Stomach (tissue), 9 donors: ENCODE measurements around the gene GJB1. TPM values are rescaled to one million over a fixed set of nuclear protein-coding genes. Genes with fewer than 3 reads are reported as not detected.
A peak's percentile ranks its signal among the peaks of the same experiment; 100 is the strongest.

Experiments used
- DNase-seq, 2 donors: peaks; one replicate each; pipeline versions ENCODE4 v3.0.0 to v3.0.0-alpha.2; 2013 to 2019
- H3K27ac ChIP-seq, 5 donors: fragments of 200-600 bp in 4 of 5; sonication (generic) in 4 of 5; one replicate each; pipeline ENCODE4 v1.5.1; 2013 to 2019; ENCODE audit warnings: mild to moderate bottlenecking in 1 of 5, moderate library complexity in 1 of 5
- H3K27me3 ChIP-seq, 3 donors: fragments of 200-600 bp; sonication (generic); one replicate each; pipeline ENCODE4 v1.5.1; 2017 to 2019; ENCODE audit warnings: mixed run types in 1 of 3
- H3K36me3 ChIP-seq, 4 donors: fragments of 200-600 bp; sonication (generic); 1 replicate in 3 of 4; 2 replicates in 1 of 4; pipeline ENCODE4 v1.5.1; 2016 to 2019
- H3K4me1 ChIP-seq, 4 donors: fragments of 200-600 bp; sonication (generic); one replicate each; pipeline ENCODE4 v1.5.1; 2016 to 2019
- H3K4me3 ChIP-seq, 4 donors: fragments of 200-600 bp; sonication (generic) in 3 of 4; one replicate each; pipeline ENCODE4 v1.5.1; 2016 to 2019; ENCODE audit warnings: mild to moderate bottlenecking in 1 of 4
- H3K9me3 ChIP-seq, 4 donors: fragments of 200-600 bp; sonication (generic); one replicate each; pipeline ENCODE4 v1.5.1; 2016 to 2019
- EP300 ChIP-seq: sonication (generic); formaldehyde crosslinking; IDR thresholded peaks from one replicate; pipeline ENCODE4 v1.6.1; 2017; ENCODE audit warnings: antibody characterized with exemption
- POLR2A ChIP-seq, 4 donors: fragments of 450-650 bp; IDR thresholded peaks; one replicate each; pipeline ENCODE4 v1.6.1; 2016; ENCODE audit warnings: antibody characterized with exemption in 4 of 4, control low read depth in 2 of 4, mild to moderate bottlenecking in 1 of 4, moderate library complexity in 1 of 4
- POLR2AphosphoS5 ChIP-seq, 3 donors: sonication (generic); formaldehyde crosslinking; IDR thresholded peaks; one replicate each; pipeline ENCODE4 v1.6.1; 2016; ENCODE audit warnings: antibody characterized with exemption in 3 of 3
- WGBS, 5 donors: extraction: QIAGEN DNeasy Blood & Tissue Kit in 3 of 5; methylation state at CpG; one replicate each; pipeline versions ENCODE4 v1.1.5 to v1.1.7; 2013 to 2018; 5-methylcytosine and 5-hydroxymethylcytosine counted together
- intact Hi-C: fragments of 100-400 bp; cut with DNase I; formaldehyde crosslinking; loops from one replicate; pipeline ENCODE4 v1.15.1; 2023; ENCODE audit warnings: low total_unique reads
- polyA plus RNA-seq, 3 donors: library from polyadenylated mRNA; stranded (reverse); fragments of 200-250 nt; gene quantifications; one replicate each; pipeline ENCODE4 v1.2.3, GENCODE V29; 2013
- total RNA-seq, 5 donors: library from RNA; depleted of rRNA; stranded (reverse); fragments of >200 nt; gene quantifications; one replicate each; pipeline versions ENCODE4 v1.1.0 to v1.2.3, GENCODE V29; 2014 to 2016
- TF ChIP-seq, protein P1 (sequence below), 7 experiments: fragments of 450-650 bp in 4 of 7; fragments of 200-600 bp in 3 of 7; sonication (generic) in 3 of 7; IDR thresholded peaks; one replicate each; pipeline ENCODE4 v1.5.1; 2016 to 2019; ENCODE audit warnings: antibody characterized with exemption in 7 of 7, control low read depth in 2 of 7, mild to moderate bottlenecking in 1 of 7
- donor health status: healthy with polysubstance abuse.
- donor health status: Bipolar disorder and iron deficiency.
- donor health status: healthy.

Gene GJB1
- total and polyA plus RNA-seq, 8 donors, result 6.6 to 39.7 (median 7.7) TPM; not detected in 2

DNA sequence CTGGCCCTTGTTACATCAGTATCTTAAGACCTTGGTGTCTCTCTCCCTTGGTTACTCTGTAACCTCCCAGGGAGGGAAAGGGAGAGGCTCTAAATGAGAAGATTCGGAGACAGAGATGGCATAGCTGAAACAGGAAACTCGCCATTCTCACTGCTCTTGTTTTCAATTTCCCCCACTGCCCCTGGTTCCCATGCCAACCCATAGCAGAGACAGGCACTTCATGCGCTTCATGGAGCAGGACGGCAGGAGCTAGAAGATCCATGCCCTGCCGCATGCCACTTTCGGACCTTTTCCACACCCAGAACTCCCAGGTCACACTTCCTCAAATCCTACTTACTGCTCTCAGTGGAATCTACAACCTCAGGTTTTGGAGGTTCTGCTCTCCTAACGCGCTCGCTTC lies 27.8 kb downstream of the GJB1 start:
- intact Hi-C loops, result no loop called here
- TF ChIP-seq EP300 (no peak), POLR2A (IDR thresholded peaks at IDR 0.05) (no peak), POLR2AphosphoS5 (IDR thresholded peaks at IDR 0.05) (no peak)
- TF ChIP-seq, protein P1, sequence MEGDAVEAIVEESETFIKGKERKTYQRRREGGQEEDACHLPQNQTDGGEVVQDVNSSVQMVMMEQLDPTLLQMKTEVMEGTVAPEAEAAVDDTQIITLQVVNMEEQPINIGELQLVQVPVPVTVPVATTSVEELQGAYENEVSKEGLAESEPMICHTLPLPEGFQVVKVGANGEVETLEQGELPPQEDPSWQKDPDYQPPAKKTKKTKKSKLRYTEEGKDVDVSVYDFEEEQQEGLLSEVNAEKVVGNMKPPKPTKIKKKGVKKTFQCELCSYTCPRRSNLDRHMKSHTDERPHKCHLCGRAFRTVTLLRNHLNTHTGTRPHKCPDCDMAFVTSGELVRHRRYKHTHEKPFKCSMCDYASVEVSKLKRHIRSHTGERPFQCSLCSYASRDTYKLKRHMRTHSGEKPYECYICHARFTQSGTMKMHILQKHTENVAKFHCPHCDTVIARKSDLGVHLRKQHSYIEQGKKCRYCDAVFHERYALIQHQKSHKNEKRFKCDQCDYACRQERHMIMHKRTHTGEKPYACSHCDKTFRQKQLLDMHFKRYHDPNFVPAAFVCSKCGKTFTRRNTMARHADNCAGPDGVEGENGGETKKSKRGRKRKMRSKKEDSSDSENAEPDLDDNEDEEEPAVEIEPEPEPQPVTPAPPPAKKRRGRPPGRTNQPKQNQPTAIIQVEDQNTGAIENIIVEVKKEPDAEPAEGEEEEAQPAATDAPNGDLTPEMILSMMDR (IDR thresholded peaks at IDR 0.05), result no peak
- H3K27me3 ChIP-seq, result no peaks in the 10 kb centered on the region
- no peak overlapping the region for H3K4me3 ChIP-seq
- peaks cover 0 to 28% (median 17%) of the 10 kb centered on the region in 4 donors for H3K4me1 ChIP-seq
- 76 to 91% (median 85%) methylated on average over 8 to 9 of the region's 9 CpGs for WGBS, 5 donors
- H3K27ac ChIP-seq, result no peak overlapping the region
- peaks cover 0 to 51% (median 49%) of the 10 kb centered on the region in 4 donors for H3K36me3 ChIP-seq
- DNase-seq, result no peak
- H3K9me3 ChIP-seq, result no peaks in the 10 kb centered on the region

DNA sequence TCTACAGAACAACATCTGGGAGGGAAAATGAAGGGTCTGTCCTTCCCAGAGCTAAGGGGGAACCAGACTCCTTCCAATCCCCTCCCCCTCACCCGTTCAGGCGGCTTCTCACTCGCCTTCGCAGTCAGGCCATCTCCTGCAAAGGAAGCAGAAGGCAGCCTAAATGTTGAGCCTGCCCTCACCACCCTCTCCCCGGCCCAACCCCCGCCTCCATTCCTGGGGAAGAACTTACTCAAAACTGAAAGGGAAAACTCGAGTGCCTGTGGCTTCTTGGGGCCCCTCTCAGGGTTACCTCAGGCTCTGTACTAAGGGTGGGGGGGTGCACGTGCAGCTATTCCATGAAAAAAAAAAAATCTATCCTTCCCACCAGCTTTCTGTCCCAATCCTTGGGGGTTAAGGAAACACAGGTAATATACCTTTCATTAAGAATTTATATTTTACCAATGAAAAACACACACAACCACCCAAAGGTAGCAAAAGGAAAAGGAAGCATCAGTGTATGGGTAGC lies 28.5 kb downstream of the GJB1 start:
- H3K27ac ChIP-seq, result no peak overlapping the region
- 44 to 53% (median 49%) methylated on average over 8 of the region's 8 CpGs for WGBS, 5 donors
- H3K4me1 ChIP-seq, result peaks cover 0 to 28% (median 17%) of the 10 kb centered on the region in 4 donors
- H3K9me3 ChIP-seq, result no peaks in the 10 kb centered on the region
- peaks cover 0 to 45% (median 42%) of the 10 kb centered on the region in 4 donors for H3K36me3 ChIP-seq
- intact Hi-C loops, result no loop called here
- DNase-seq, result peak in 1 of 2 donors; percentile 44
- TF ChIP-seq, protein P1 (IDR thresholded peaks at IDR 0.05), result no peak
- TF ChIP-seq POLR2A (IDR thresholded peaks at IDR 0.05), result no peak
- no peak for TF ChIP-seq EP300
- TF ChIP-seq POLR2AphosphoS5 (IDR thresholded peaks at IDR 0.05), result no peak
- no peaks in the 10 kb centered on the region for H3K27me3 ChIP-seq
- H3K4me3 ChIP-seq, result no peak overlapping the region

DNA sequence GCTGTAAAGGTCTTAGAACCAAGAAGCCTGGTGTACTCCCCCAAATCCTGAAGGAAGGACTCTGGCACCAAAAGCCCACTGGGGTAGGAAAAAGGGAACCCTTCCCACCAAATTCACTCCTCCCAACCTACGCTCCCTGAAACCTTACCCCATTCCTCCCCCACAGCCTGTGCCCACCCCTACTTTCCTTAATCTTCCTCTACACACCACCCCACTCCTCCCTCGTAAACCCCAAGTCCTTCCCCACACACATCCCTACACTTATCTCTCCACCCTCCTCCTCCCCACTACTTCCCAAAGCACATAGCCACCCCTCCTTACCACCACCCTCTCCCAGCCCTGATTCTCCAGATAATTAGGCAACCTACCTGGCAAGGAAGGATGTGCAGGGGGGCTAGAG lies 29.2 kb downstream of the GJB1 start:
- TF ChIP-seq POLR2A (IDR thresholded peaks at IDR 0.05) (no peak), EP300 (no peak), POLR2AphosphoS5 (IDR thresholded peaks at IDR 0.05) (no peak)
- TF ChIP-seq, protein P1 (IDR thresholded peaks at IDR 0.05), result no peak
- Histone ChIP-seq H3K9me3 (no peaks in the 10 kb centered on the region), H3K4me3 (peak overlapping the region in 2 of 4 donors; percentile 63 to 67), H3K36me3 (peaks cover 0 to 38% (median 35%) of the 10 kb centered on the region in 4 donors), H3K27ac (no peak overlapping the region), H3K27me3 (no peaks in the 10 kb centered on the region), H3K4me1 (peaks cover 0 to 28% (median 17%) of the 10 kb centered on the region in 4 donors)
- DNase-seq, result no peak
- intact Hi-C loops, result no loop called here
- WGBS, 5 donors, result 56 to 73% (median 61%) methylated on average over 2 of the region's 2 CpGs

DNA sequence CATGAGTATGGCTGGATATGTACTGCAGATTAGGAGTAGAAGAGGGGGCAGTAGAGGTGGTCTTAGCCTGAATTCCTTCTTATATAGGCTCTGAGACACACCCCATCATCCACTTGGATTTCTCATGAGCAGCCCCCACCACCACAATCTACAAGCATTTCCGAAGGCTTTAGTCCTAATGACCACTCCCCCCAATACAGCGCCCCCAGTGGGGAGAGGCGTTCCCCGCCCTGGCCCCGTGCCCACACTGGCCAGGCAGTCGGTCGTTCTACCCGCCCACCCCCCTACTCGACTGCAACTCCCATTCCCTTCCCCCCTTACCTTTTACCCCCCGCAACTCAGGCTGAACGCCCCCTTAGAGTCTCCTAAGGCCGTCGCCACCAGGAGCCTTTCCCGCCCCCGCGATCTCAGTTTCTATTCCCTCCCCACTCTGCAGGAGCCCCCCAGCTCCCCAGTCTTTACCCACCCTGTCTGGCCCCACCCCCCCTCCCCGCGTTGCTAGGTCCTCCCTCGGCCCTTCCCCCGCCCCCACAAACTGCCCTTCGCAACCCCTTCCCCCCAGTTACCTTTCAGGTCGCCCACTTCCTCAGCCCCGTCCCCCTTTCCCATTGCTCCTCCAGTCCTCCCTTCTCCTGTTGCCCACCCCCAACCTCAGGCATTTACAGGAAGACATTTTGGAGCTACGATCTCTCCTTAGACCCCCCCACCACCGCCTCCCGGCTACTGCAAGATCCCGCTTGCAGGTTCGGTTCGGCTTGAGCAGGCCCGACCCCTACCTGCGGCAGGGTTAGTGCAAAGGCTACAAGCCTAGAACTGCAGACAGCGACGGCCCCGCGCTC lies 30.4 kb downstream of the GJB1 start:
- intact Hi-C loops, result no loop called here
- H3K4me3 ChIP-seq, result peak overlapping the region; percentile 60 to 77 (median 65)
- no peaks in the 10 kb centered on the region for H3K9me3 ChIP-seq
- peaks cover 0 to 28% (median 17%) of the 10 kb centered on the region in 4 donors for H3K4me1 ChIP-seq
- no peak for TF ChIP-seq POLR2A (IDR thresholded peaks at IDR 0.05)
- TF ChIP-seq, protein P1 (IDR thresholded peaks at IDR 0.05), result peak in 3 of 7 experiments; percentile 35 to 53 (median 37)
- TF ChIP-seq EP300, result no peak
- DNase-seq, result peak; percentile 39 to 81
- 1 to 44% (median 13%) methylated on average over 20 to 35 of the region's 35 CpGs for WGBS, 5 donors
- peak overlapping the region; percentile 20 to 87 (median 85) for H3K27ac ChIP-seq
- H3K36me3 ChIP-seq, result peaks cover 0 to 25% (median 23%) of the 10 kb centered on the region in 4 donors
- no peaks in the 10 kb centered on the region for H3K27me3 ChIP-seq
